ENCODE data around the gene F2RL2. TPM values are rescaled to one million over a fixed set of nuclear protein-coding genes. Genes with fewer than 3 reads are reported as not detected.

The F2RL2 gene
- total and polyA plus RNA-seq, 10 of the 15 experiments (the other 5 are each of a cell fraction or from before 2014, with no cell fraction given), result 0.03 to 0.24 (median 0.08) TPM; not detected in 5

DNA sequence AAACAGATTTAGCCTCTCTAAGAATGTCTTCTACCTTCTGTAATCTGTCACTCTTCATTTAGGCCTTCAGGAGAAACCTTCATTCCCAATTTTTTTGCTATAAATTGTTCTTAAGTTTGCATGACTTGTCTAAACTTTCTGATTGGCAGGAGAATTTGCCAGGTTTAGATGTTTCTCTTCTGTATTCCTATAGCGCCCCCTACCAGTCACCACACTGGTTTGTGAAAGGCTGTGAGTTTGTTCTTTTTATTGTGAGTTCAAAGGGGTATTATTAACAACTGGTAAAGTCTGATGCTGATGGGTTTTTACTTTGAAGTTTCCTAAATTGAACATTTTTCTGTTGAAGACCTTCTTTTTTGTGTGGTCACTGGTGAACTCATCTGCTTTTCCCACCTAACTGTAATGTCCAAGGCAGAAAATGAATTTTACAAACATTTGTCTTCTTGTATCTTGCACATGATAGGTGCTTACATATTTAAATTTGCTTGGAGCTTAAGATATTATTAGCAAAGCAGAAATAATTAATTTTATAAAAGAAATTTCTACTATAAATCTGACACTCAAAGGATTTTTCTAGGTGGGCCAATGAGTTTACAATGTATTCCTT lies 18.4 kb upstream of the F2RL2 start:
- no peaks in the 10 kb centered on the region for H4K20me1 ChIP-seq (ENCODE audit: control insufficient read depth, insufficient read depth)
- no peaks in the 10 kb centered on the region for H3K27me3 ChIP-seq (replicated peaks in 1 of 2; ENCODE audit: control insufficient read depth in 2 of 2, insufficient read depth in 2 of 2, low read length in 1 of 2)
- no peaks in the 10 kb centered on the region for H3K36me3 ChIP-seq (ENCODE audit: control insufficient read depth in 2 of 2, insufficient read depth in 2 of 2, low read length in 1 of 2)
- no peak overlapping the region for H3K27ac ChIP-seq (ENCODE audit: control insufficient read depth, insufficient read depth)
- no TSS peak for BruUV-seq (replicated peaks)
- peaks cover 11% of the 10 kb centered on the region; the same call in 1 of the 2 replicates for H3K4me1 ChIP-seq (ENCODE audit: control insufficient read depth, insufficient read depth, low read length)
- H3K4me3 ChIP-seq, result no peak overlapping the region
- ChIA-PET RAD21 (ENCODE audit: unreplicated experiment) (interaction anchor here (1.2 to 1.8 kb wide), 6 partner anchors 11 to 133 kb away, joined by 4 to 16 read pairs (median 4); no protein-coding TSS in a partner anchor), POLR2A (no interaction called here), SMC1A (ENCODE audit: uncharacterized antibody, unreplicated experiment) (interaction anchor here (0.6 to 2.8 kb wide), 10 partner anchors 16 to 133 kb away, joined by 3 to 14 read pairs (median 4); no protein-coding TSS in a partner anchor), CTCF (interaction anchor here (0.7 to 6.5 kb wide), 13 partner anchors 11 to 799 kb away, joined by 3 to 69 read pairs (median 5); no protein-coding TSS in a partner anchor)
- H3K4me2 ChIP-seq (ENCODE audit: control insufficient read depth, insufficient read depth), result no peak overlapping the region
- intact Hi-C loops (cut with micrococcal nuclease; ENCODE audit: unreplicated experiment), result loop anchor here (1.0 kb wide), 2 partner anchors 39 to 133 kb away; no protein-coding TSS in a partner anchor
- in situ Hi-C loops (cut with MboI), result loop anchor here (5.0 kb wide), 1 partner anchor 39 kb away; no protein-coding TSS in a partner anchor
- FAIRE-seq (no peak), DNase-seq (ENCODE audit: low read depth, low spot score) (peak; percentile 15), ATAC-seq (peak; percentile 89)
- H3K9ac ChIP-seq (ENCODE audit: control insufficient read depth, insufficient read depth, low read length), result no peak overlapping the region
- 5% methylated on average over 1 of the region's 1 CpG for WGBS (ENCODE audit: insufficient coverage, insufficient replicate concordance, low lambda C conversion rate, missing lambda C conversion rate)
- no peak overlapping the region for H2AFZ ChIP-seq (ENCODE audit: control insufficient read depth, low read depth, low read length)
- no peaks in the 10 kb centered on the region for H3K79me2 ChIP-seq (ENCODE audit: control insufficient read depth, insufficient read depth, low read length)
- no peaks in the 10 kb centered on the region for H3K9me3 ChIP-seq (replicated peaks; ENCODE audit: control insufficient read depth, insufficient read depth, low read length)
- TF ChIP-seq HDAC2 (IDR thresholded peaks at IDR 0.05), result no peak
- TF ChIP-seq POU2F2 (IDR thresholded peaks at IDR 0.05; ENCODE audit: borderline replicate concordance, low read depth, low read length), result no peak
- TF ChIP-seq PBX3 (IDR thresholded peaks at IDR 0.05; ENCODE audit: insufficient replicate concordance, low read depth, low read length), result peak; percentile 49
- TF ChIP-seq, protein P1, sequence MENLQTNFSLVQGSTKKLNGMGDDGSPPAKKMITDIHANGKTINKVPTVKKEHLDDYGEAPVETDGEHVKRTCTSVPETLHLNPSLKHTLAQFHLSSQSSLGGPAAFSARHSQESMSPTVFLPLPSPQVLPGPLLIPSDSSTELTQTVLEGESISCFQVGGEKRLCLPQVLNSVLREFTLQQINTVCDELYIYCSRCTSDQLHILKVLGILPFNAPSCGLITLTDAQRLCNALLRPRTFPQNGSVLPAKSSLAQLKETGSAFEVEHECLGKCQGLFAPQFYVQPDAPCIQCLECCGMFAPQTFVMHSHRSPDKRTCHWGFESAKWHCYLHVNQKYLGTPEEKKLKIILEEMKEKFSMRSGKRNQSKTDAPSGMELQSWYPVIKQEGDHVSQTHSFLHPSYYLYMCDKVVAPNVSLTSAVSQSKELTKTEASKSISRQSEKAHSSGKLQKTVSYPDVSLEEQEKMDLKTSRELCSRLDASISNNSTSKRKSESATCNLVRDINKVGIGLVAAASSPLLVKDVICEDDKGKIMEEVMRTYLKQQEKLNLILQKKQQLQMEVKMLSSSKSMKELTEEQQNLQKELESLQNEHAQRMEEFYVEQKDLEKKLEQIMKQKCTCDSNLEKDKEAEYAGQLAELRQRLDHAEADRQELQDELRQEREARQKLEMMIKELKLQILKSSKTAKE (IDR thresholded peaks at IDR 0.05; ENCODE audit: low read depth, poor library complexity, severe bottlenecking), result peak; percentile 13
- 0 out of 2 replicates have a peak, but pooled peaks have one; percentile 18 for TF ChIP-seq ZNF592 (IDR thresholded peaks at IDR 0.05)
- TF ChIP-seq PKNOX1 (IDR thresholded peaks at IDR 0.05), result peak; percentile 88
- TF ChIP-seq CBX5 (IDR thresholded peaks at IDR 0.05; ENCODE audit: low read depth), result no peak
- TF ChIP-seq RUNX3 (IDR thresholded peaks at IDR 0.05; ENCODE audit: low read length), result peak; percentile 73
- no peak for TF ChIP-seq FOXK2 (IDR thresholded peaks at IDR 0.05)
- no peak for TF ChIP-seq MYB (IDR thresholded peaks at IDR 0.05; ENCODE audit: borderline replicate concordance, low read depth, low read length)
- no peak for TF ChIP-seq EZH2 (IDR thresholded peaks at IDR 0.05; ENCODE audit: borderline replicate concordance, control insufficient read depth, low read depth, low read length)
- TF ChIP-seq RAD21 (IDR thresholded peaks at IDR 0.05; ENCODE audit: insufficient read depth, low read depth, low read length), result peak; percentile 94
- no peak for TF ChIP-seq PAX8 (IDR thresholded peaks at IDR 0.05)
- peak; percentile 75 for TF ChIP-seq SMC3 (IDR thresholded peaks at IDR 0.05; ENCODE audit: borderline replicate concordance, low read length)
